Lower lobe of right lung (tissue), 2 donors: ENCODE results near the gene KRT15. TPM values are rescaled to one million over a fixed set of nuclear protein-coding genes. Genes with fewer than 3 reads are reported as not detected.

Experiments
- ATAC-seq, 2 donors: fragments of 200-7000 bp; cut with Tn5 transposase; one replicate each; pipeline ENCODE4 v1.9.1; 2020 to 2022; ENCODE audit warnings: mild to moderate bottlenecking in 2 of 2, moderate library complexity in 2 of 2
- DNase-seq: peaks from one replicate; pipeline ENCODE4 v3.0.0-alpha.2; 2020
- H3K27ac ChIP-seq: fragments of 200-600 bp; one replicate; pipeline ENCODE4 v1.8.0; 2022
- H3K27me3 ChIP-seq: fragments of 200-600 bp; one replicate; pipeline ENCODE4 v1.8.0; 2022; ENCODE audit warnings: low read depth
- H3K36me3 ChIP-seq: fragments of 200-600 bp; one replicate; pipeline ENCODE4 v1.8.0; 2022; ENCODE audit warnings: mild to moderate bottlenecking
- H3K4me1 ChIP-seq: fragments of 200-600 bp; one replicate; pipeline ENCODE4 v1.8.0; 2022
- H3K4me3 ChIP-seq: fragments of 200-600 bp; one replicate; pipeline ENCODE4 v1.8.0; 2022; ENCODE audit warnings: mild to moderate bottlenecking
- H3K9me3 ChIP-seq: fragments of 200-600 bp; one replicate; pipeline ENCODE4 v1.8.0; 2022
- intact Hi-C: fragments of 100-400 bp; cut with DNase I; formaldehyde crosslinking; loops from one replicate; pipeline ENCODE4 v1.11.0; 2022
- total RNA-seq: library from RNA; stranded (reverse); fragmentation: NEBNext Ultra II Directional; extraction: Animal tissue kit (Norgen Biotek cat#: 25700); gene quantifications from one replicate; pipeline ENCODE4 v1.2.1, GENCODE V29; 2021
- TF ChIP-seq, protein P1 (sequence below): fragments of 200-600 bp; IDR thresholded peaks from one replicate; pipeline ENCODE4 v1.8.0; 2022; ENCODE audit warnings: antibody characterized with exemption, mild to moderate bottlenecking
- donor health status: DM: no; HTN: yes; CAD: no; lungs with severe emphysema.

Gene KRT15
- total RNA-seq, 1 donor from 2014 or later: 9.0 TPM

DNA sequence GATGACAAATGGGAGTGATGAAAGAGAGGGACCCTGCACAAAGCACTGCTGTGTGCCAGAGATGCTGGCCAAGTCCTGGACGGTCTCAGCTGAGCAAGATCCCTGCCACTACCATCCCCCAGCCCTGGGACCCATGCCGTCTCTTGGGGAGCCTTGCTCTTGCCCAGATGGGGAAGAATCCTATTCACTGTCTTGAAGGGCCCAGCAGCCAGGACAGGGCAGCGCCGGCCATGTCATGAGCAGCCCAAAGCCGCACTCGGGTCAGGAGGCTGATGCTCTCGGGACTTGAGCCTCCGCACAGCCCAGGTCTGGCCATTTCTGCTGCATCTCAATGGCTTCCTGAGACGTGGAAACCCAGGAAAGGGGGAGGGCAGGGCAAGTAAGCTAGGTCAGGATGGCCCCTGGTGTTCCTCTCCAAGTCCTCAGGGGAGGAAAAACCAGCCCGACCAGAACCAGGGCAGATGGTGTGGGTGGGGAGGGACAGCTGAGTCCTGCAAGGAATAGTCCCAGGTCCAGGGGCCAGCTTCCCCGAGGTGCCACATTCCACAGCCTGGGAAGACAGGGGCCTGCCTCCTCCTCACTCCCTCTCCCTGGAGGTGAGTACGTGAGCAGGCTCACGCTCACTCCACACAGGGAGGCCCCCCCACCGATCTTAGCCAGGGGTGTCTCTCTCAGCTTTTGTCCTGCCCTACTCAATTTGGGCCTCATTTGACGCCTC is 17.2 kb upstream of the KRT15 start:
- Histone ChIP-seq H3K4me3 (no peak overlapping the region), H3K36me3 (no peaks in the 10 kb centered on the region), H3K27me3 (peaks cover 7% of the 10 kb centered on the region), H3K9me3 (no peaks in the 10 kb centered on the region), H3K27ac (peak overlapping the region; percentile 18), H3K4me1 (peaks cover 6% of the 10 kb centered on the region)
- DNase-seq (no peak), ATAC-seq (peak; percentile 41 to 42)
- intact Hi-C loops: no loop called here
- TF ChIP-seq, protein P1, sequence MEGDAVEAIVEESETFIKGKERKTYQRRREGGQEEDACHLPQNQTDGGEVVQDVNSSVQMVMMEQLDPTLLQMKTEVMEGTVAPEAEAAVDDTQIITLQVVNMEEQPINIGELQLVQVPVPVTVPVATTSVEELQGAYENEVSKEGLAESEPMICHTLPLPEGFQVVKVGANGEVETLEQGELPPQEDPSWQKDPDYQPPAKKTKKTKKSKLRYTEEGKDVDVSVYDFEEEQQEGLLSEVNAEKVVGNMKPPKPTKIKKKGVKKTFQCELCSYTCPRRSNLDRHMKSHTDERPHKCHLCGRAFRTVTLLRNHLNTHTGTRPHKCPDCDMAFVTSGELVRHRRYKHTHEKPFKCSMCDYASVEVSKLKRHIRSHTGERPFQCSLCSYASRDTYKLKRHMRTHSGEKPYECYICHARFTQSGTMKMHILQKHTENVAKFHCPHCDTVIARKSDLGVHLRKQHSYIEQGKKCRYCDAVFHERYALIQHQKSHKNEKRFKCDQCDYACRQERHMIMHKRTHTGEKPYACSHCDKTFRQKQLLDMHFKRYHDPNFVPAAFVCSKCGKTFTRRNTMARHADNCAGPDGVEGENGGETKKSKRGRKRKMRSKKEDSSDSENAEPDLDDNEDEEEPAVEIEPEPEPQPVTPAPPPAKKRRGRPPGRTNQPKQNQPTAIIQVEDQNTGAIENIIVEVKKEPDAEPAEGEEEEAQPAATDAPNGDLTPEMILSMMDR: no peak

- intact Hi-C loops: no loop called here
- peak; percentile 13 for DNase-seq
- no peak for ATAC-seq
- H3K9me3 ChIP-seq: no peaks in the 10 kb centered on the region
- no peak overlapping the region for H3K4me3 ChIP-seq
- H3K27ac ChIP-seq: no peak overlapping the region
- no peaks in the 10 kb centered on the region for H3K36me3 ChIP-seq
- peaks cover 12% of the 10 kb centered on the region for H3K27me3 ChIP-seq
- peaks cover 6% of the 10 kb centered on the region for H3K4me1 ChIP-seq
- TF ChIP-seq, protein P1: no peak
Measured at GRCh38 chr17:41534899-41535546, 16.3 kb upstream of the KRT15 start.

DNA sequence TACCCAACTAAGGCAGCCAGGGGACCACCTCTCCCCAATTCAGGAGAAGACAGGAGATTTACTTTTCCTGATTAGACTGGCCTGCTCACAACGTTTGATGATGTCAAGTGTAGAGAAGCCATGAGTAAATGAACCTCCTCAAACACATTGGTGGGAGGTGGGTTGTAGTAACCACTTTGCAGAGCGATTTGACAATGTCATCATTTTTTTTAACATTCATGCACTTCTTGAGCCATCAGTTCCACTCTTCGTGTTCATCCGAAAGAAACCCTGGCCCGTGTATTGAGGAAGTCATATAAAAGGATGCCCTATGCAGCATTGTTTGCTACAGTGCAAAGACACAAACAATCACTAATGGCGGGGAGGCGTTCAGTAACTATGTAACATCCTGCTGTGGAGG is 14.9 kb upstream of the KRT15 start:
- ATAC-seq (no peak), DNase-seq (no peak)
- Histone ChIP-seq H3K27ac (no peak overlapping the region), H3K4me3 (no peak overlapping the region), H3K27me3 (peaks cover 22% of the 10 kb centered on the region), H3K36me3 (no peaks in the 10 kb centered on the region), H3K9me3 (no peaks in the 10 kb centered on the region), H3K4me1 (peaks cover 6% of the 10 kb centered on the region)
- intact Hi-C loops: no loop called here
- TF ChIP-seq, protein P1: no peak

DNA sequence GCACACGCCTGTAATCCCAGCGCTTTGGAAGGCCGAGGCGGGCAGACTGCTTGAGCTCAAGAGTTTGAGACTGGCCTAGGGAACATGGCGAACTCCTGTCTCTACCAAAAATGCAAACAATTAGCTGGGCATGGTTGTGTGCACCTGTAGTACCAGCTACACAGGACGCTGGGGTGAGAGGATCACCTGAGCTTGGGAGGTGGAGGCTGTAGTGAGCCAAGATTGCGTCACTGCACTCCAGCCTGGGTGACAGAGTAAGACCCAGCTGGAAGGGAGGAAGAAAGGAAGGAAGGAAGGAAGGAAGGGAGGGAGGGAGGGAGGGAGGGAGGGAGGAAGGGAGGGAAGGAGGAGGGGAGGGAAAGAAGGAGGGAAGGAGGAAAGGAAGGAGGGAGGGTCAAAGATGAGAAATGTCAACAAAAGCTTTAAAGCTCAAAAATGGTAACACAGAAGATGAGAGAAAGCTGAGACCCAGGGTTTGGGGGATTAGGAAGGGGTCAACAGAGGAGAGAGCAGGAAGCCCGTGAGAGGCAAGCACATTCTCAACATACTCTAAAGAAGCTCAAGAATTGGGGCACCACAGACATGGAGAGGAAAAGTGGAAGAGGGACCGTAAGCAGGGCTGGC is 14.4 kb upstream of the KRT15 start:
- Histone ChIP-seq H3K27ac (peak overlapping the region; percentile 49), H3K27me3 (peaks cover 28% of the 10 kb centered on the region), H3K9me3 (no peaks in the 10 kb centered on the region), H3K4me1 (peaks cover 8% of the 10 kb centered on the region), H3K36me3 (no peaks in the 10 kb centered on the region), H3K4me3 (no peak overlapping the region)
- intact Hi-C loops: no loop called here
- peak; percentile 11 to 15 for ATAC-seq
- DNase-seq: peak; percentile 76
- TF ChIP-seq, protein P1: no peak

DNA sequence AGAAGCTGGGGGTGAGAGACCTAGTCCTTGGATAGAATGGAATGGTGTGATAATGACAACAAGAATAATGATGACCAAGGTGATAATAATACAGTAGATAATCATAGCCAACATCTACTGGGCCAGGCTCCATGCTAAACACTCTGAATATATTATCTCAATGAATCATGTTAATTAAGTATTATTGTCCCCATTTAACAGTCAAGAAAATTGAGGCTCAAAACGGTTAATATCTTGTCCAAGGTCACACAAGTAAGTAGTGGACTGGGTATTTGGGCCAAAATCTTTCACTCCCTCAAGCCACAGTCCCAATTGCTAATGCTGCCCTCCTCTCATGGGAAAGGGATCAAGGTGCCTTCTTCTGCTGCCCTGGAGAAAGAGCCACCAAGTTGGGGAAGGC is 13.3 kb upstream of the KRT15 start:
- no peaks in the 10 kb centered on the region for H3K9me3 ChIP-seq
- peaks cover 13% of the 10 kb centered on the region for H3K4me1 ChIP-seq
- no peaks in the 10 kb centered on the region for H3K36me3 ChIP-seq
- TF ChIP-seq, protein P1: no peak
- H3K27ac ChIP-seq: peak overlapping the region; percentile 49
- DNase-seq: no peak
- intact Hi-C loops: no loop called here
- H3K4me3 ChIP-seq: no peak overlapping the region
- peaks cover 38% of the 10 kb centered on the region for H3K27me3 ChIP-seq
- no peak for ATAC-seq
